ENCODE measurements around the gene CD164L2. TPM values are rescaled to one million over a fixed set of nuclear protein-coding genes. Genes with fewer than 3 reads are reported as not detected.
"Not testable (repeated sequence)": the region's sequence is repeated elsewhere in the genome, so short reads cannot be mapped to it uniquely, and the experiment has no call there.

CD164L2 gene
- not detected in 2 replicates for total RNA-seq
- polyA plus RNA-seq (2012) = not detected

- no peak for DNase-seq (ENCODE audit: low read depth)
These were observed at the start of gene CD164L2 for GRCh38 chr1:27383039-27383605. TSS of gene CD164L2 (minus strand) at chr1:27383333. CDS start at chr1:27383239, 94 bp downstream.

- not testable (repeated sequence) for DNase-seq (ENCODE audit: low read depth)
These were observed 49.6 kb upstream of the CD164L2 start for GRCh38 chr1:27432725-27433124.

DNA sequence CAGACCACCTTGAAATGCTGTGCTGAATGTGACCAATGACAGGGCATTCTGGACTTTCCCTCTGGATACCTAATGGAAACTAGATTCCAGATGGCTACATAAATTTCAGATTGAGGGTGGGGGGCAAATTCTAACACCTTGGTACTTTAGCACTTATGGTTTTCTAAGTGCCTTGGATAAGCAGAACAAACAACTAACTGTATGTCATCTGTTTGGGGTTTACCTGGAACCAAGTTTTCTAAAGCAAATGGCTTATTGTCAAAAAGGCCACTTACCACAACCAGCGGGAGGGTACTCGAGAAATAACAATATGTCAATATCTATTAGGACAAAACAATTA, 48.4 kb upstream of the CD164L2 start:
- no peak for DNase-seq (ENCODE audit: low read depth)

GRCh38 chr1:27430903-27431600, 47.9 kb upstream of the CD164L2 start:
- peak; percentile 71 for DNase-seq (ENCODE audit: low read depth)

GRCh38 chr1:27429029-27429425, 45.9 kb upstream of the CD164L2 start:
- DNase-seq (ENCODE audit: low read depth) = no peak

- DNase-seq (ENCODE audit: low read depth) = peak; percentile 90
These were observed 45.3 kb upstream of the CD164L2 start for GRCh38 chr1:27428316-27429028.

GRCh38 chr1:27427816-27428315, 44.7 kb upstream of the CD164L2 start:
- DNase-seq (ENCODE audit: low read depth) = no peak

DNA sequence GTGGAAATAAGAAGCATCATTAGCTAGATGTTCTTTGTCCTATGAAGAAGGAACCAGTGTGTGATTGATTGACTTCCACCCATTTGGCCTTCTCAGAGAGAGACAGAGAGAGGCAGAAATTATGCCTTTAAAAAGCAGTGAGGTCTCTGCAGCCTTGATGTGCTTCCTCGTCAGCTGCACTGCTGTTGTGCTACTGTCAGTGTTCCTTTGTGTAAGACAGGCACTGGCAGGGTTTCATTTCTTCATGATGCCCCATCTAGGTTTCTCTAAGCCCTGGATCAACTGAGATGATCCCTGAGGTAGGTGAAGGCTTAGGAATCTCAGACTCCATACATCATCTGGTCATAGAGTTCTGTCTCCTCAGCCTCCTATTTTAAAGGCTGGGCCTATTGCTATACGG, 44.2 kb upstream of the CD164L2 start:
- no peak for DNase-seq (ENCODE audit: low read depth)

GRCh38 chr1:27423709-27424108, 40.6 kb upstream of the CD164L2 start:
- no peak for DNase-seq (ENCODE audit: low read depth)

DNA sequence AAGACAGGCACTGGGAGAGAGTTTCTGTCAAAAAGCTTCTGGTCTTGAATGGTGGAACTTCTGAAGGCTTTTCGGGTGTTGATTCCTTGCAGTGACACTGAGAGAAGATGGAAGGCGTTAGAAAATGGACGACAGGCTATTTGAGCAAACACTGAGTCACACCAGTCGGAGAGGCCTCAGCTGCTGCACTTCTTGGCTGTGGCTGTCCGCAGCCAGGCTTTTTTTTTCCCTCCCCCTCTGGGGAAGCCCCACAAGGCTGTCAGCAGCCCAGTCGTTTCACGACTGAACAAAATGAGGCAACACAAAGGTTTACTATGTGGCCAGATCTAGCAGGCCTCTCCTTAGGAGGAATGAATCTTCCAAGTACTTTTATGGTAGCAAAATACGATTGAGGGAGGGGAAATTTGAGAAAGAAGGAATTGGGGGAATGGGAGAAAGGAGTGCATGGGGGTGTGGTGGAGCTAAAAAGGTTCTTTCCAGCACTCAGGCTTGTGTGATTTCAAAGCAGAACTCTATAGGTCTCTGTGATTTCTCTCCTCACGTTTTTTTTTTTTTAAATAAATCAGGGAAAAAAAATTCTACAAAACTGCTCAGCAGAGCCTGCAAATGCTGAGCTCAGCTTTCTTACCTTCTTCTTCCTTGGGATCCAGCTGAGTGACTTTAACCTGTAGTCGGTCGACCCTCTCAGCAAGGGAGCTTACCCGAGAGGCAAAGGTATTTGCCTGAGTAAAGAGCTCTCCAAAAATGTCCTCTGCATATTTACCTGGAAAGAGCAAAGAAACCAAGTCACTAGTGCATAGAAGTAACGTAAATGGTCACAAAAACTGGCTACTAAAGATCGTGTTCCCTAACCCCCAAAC, 35.4 kb upstream of the CD164L2 start:
- DNase-seq (ENCODE audit: low read depth) = peak; percentile 96

DNA sequence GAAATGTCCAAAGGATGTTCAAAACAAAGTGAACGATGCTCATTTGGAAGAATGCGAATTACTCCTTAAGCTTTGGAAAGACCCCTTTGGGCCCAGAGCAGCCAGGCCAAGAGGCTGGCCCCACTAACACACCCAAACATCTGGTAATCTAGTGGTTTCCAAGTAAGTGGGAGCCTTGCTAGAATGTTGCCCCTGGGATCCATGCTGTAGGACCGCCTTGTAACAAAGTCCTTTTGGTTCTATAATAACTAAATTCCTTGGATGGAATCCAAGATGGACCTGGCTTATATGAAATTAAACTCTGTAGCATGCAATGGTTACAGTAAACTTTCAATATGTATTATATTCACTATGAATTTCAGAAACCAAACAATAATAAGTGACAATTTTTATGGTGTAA, 34.6 kb upstream of the CD164L2 start:
- DNase-seq (ENCODE audit: low read depth) = no peak

- peak; percentile 94 for DNase-seq (ENCODE audit: low read depth)
These were observed 33.4 kb upstream of the CD164L2 start for GRCh38 chr1:27416387-27417111.

GRCh38 chr1:27414091-27414490, 31.0 kb upstream of the CD164L2 start:
- DNase-seq (ENCODE audit: low read depth) = no peak

DNA sequence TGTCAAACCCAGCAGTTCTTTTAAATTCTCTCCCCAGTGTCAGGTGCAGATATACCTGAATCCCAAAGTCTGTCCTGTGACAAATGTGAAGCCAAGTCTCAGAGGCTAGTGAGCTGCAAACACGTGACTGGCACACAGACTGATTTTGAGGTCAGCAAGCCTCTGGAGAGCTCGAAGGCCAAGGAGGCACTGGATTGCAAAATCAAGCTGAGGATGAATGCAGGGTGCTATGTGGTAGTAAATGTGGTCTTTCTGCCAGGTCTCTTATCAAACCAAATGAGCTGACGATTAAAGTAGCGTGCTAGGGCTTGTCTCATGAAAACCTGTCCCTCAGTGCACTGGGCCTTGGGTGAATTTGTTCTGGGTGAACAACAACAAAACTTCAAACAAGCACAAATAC, 29.9 kb upstream of the CD164L2 start:
- no peak for DNase-seq (ENCODE audit: low read depth)

- DNase-seq (ENCODE audit: low read depth) = no peak
These were observed 29.4 kb upstream of the CD164L2 start for GRCh38 chr1:27412502-27412901.

DNA sequence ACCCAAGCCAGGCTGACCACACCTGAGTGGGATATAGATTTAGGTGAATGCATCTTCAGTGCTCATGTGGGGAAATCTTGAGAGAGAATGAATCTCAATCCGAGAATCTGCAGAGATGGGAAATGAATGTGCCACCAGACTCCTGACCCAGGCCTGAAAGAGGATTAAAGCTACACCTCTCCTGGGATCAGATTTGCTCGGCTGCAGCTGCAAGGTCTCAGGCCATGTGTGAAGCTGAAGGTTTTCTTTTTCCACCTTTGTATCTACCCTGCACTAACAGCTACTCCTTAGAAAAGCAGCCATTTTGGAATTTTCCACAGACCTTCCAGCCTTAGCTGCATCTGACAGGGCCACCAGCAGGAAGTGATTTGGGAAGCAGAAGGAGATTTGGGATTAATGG, 27.6 kb upstream of the CD164L2 start:
- DNase-seq (ENCODE audit: low read depth) = no peak

- no peak for DNase-seq (ENCODE audit: low read depth)
These were observed 26.5 kb upstream of the CD164L2 start for GRCh38 chr1:27409669-27410068.

GRCh38 chr1:27408151-27408550, 25.0 kb upstream of the CD164L2 start:
- peak; percentile 68 for DNase-seq (ENCODE audit: low read depth)

GRCh38 chr1:27406791-27407190, 23.7 kb upstream of the CD164L2 start:
- DNase-seq (ENCODE audit: low read depth) = not testable (repeated sequence)

DNA sequence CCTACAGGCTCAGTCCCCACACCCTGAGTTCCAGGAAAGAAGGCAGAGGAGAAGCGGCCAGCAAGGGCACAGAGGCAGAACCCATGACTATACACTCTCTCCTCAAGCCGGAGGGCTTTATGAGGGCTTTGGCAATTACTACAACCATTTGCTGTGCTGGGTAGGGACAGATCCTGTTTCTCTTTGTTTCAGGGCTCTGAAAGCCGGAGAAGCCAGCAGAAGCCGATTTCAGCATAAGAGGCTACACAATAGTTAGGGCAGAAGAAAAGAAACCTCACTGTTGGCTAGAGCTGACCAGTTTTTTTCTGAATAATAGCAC, 23.2 kb upstream of the CD164L2 start:
- peak; percentile 28 for DNase-seq (ENCODE audit: low read depth)

Data from myocyte (in vitro differentiated cells).